ENCODE data around the gene TES. TPM values are rescaled to one million over a fixed set of nuclear protein-coding genes. Genes with fewer than 3 reads are reported as not detected.

Gene TES
- polyA plus RNA-seq, 3 donors = 74.4 to 77.8 (median 75.7) TPM

DNA sequence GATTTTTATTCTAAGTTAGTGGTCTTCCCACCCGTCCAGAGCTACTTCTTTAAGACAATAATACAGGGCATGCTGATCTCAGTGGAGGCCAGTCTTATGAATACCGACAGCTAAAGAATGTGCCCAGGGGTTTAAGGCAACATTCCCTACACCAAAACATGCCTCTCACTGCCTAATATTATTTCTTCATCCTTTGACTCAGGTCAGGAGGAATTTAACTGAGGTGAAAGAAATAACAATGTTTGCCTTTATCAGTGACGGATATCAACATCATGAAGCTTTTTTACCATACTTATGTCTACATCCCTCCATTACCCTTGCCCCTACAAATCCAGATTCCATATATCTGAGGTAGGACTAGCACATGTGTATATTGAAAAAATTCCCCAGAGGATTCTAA lies 33.3 kb upstream of the TES start:
- no peak for DNase-seq (ENCODE audit: extremely low read depth in 1 of 11, low read depth in 9 of 11, low spot score in 4 of 11)

DNA sequence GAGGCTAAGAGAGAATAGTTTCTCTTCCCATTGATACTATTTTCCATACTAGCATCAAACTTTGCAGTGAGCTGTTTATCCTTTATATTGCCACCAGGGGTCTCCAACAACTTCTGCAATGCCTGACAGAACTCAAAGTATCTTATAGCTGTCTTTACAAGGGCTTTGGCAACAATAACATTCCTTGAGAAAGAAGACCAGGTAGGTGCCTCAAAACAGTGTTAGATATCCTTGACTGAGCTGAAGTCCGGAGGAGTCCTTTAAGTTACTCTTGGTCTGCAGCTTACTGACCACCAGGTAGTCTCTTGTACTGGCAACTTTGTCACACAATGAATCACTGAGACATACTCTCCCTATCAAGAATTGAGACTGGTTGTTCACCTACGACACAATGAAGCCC lies 30.0 kb upstream of the TES start:
- DNase-seq (ENCODE audit: extremely low read depth in 1 of 11, low read depth in 9 of 11, low spot score in 4 of 11) = peak in 10 of 11 donors; percentile 16 to 37 (median 30)

- DNase-seq (ENCODE audit: extremely low read depth in 1 of 11, low read depth in 9 of 11, low spot score in 4 of 11) = no peak
Measured at GRCh38 chr7:116182023-116182422, 28.3 kb upstream of the TES start.

DNA sequence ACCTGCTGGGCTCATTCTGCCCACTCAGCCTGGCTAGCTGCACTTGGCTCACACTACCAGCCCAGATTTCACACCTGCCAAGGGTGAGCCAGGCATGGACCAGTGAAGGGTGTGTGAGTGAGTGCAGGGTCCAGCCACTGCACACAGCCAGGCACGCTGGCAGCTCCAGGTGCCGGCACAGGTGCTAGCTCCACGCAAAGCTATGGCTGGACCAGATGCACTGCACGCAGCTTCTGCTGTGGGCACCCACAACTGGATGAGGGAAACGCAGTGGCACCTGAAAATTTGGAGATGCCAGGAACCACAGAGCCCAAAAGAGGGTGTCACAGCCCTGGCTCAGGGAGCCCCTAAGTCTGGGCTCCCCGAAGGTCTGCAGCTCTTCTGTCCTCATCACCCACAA lies 24.9 kb upstream of the TES start:
- no peak for DNase-seq (ENCODE audit: extremely low read depth in 1 of 11, low read depth in 9 of 11, low spot score in 4 of 11)

GRCh38 chr7:116185956-116186355 lies 24.4 kb upstream of the TES start:
- DNase-seq (ENCODE audit: extremely low read depth in 1 of 11, low read depth in 9 of 11, low spot score in 4 of 11) = no peak

DNA sequence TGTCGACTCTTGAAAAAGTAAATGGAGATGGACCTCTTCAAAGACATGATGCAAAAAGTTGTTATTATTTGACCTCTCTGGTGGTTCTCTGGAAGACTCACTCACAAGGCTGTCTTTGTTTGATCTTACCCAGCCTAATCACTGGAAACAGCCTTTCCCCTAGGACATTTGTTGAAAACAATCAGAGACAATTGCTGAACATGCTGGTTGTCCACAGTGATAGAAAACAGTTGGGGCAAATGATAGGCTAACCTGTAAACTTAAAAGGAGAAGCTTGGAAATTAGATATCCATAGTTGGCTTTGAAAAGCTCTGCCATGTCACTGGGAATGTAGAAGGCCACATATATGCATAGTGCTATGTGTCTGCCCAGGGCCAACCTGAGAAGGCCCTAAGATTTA lies 22.9 kb upstream of the TES start:
- DNase-seq (ENCODE audit: extremely low read depth in 1 of 11, low read depth in 9 of 11, low spot score in 4 of 11) = no peak

- DNase-seq (ENCODE audit: extremely low read depth in 1 of 11, low read depth in 9 of 11, low spot score in 4 of 11) = no peak
Measured at GRCh38 chr7:116193329-116194087, 16.8 kb upstream of the TES start.

- no peak for DNase-seq (ENCODE audit: extremely low read depth in 1 of 11, low read depth in 9 of 11, low spot score in 4 of 11)
Measured at GRCh38 chr7:116194115-116194514, 16.2 kb upstream of the TES start.

DNA sequence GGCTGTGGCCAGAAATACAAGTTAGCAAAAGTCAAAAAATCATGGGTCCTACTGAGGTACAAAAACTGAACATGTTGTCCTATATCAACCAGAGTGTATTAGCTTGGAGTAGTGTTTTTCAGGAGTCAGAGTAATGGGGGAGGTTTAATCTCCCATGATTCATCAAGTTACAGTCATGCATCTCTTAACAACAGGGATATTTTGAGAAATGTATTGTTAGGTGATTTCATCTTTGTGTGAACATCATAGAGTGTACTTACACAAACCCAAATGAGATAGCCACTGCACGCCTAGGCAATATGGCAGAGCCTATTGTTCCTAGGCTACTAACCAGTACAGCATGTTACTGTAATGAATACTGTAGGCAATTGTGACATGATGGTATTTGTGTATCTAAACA lies 14.9 kb upstream of the TES start:
- DNase-seq (ENCODE audit: extremely low read depth in 1 of 11, low read depth in 9 of 11, low spot score in 4 of 11) = no peak

GRCh38 chr7:116196947-116197346 lies 13.4 kb upstream of the TES start:
- DNase-seq (ENCODE audit: extremely low read depth in 1 of 11, low read depth in 9 of 11, low spot score in 4 of 11) = no peak

- no peak for DNase-seq (ENCODE audit: extremely low read depth in 1 of 11, low read depth in 9 of 11, low spot score in 4 of 11)
Measured at GRCh38 chr7:116197360-116197759, 13.0 kb upstream of the TES start.

DNA sequence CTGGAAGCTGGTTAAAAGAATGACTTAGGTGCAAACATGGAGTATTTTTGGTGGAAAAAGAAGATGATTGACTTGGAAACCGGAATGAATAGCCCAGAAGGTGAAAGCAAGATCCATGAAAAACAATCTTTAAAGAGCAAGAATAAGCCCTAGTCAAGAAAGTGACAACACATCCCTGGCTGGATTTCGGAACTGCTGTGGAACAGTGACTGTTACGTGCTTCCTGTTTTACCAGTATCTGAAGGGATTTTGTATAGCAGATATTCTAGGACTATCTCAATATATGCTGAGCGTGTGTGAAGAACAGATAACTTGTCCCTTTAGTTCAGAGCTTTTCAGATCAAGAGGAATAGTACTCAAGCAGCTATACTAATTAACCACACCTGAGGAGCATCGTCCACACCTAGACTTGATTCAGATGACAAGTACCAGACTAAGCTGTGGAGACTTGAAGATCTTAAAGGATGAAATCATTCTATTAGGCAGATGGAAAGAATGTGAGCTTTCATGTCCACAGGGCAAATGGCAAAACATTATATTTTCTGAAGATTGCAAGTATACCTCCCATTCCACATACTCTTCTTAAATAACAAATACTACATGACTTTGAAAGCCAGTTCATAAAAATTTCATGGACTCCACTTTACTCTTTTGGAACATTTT lies 11.5 kb upstream of the TES start:
- no peak for DNase-seq (ENCODE audit: extremely low read depth in 1 of 11, low read depth in 9 of 11, low spot score in 4 of 11)

DNA sequence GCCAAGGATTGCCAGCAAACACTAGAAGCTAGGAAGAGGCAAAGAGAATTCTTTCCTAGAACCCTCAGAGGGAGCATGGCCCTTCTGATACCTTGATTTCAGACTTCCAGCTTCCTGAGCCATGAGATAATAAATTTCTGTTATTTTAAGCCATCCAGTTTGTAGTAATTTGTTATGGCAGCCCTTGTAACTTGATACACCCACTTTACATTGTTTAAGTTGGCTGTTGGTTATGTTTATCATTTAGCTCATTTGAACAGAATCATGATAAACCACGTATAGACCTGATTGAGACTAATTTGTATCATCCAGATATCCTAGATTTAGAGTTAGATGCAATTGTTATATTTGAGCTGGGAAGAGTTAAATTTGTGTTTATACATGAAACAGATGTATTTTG lies 9.4 kb upstream of the TES start:
- DNase-seq (ENCODE audit: extremely low read depth in 1 of 11, low read depth in 9 of 11, low spot score in 4 of 11) = no peak

- DNase-seq (ENCODE audit: extremely low read depth in 1 of 11, low read depth in 9 of 11, low spot score in 4 of 11) = no peak
Measured at GRCh38 chr7:116206141-116206540, 4.2 kb upstream of the TES start.

DNA sequence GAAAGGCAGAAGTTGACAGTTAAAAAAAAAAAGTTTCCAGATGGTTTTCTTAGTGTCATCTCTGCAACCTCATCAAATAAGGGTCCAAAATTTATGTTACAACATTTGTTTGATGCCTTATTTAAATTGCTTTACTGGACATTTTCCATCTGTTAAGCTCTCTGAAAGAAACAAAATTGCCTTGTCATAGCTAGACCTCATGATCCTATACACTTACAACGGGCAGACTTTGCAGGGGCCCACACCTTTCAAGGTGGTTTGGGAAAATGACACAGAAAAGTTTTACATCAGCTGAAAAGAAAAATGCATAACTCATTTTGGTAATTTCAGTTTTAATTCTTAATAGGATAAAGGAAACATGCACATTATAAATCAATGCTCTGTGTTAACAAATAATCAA lies 1.4 kb upstream of the TES start:
- no peak for DNase-seq (ENCODE audit: extremely low read depth in 1 of 11, low read depth in 9 of 11, low spot score in 4 of 11)

- DNase-seq (ENCODE audit: extremely low read depth in 1 of 11, low read depth in 9 of 11, low spot score in 4 of 11) = no peak
Measured at GRCh38 chr7:116209561-116210070, 723 bp upstream of the TES start.

DNA sequence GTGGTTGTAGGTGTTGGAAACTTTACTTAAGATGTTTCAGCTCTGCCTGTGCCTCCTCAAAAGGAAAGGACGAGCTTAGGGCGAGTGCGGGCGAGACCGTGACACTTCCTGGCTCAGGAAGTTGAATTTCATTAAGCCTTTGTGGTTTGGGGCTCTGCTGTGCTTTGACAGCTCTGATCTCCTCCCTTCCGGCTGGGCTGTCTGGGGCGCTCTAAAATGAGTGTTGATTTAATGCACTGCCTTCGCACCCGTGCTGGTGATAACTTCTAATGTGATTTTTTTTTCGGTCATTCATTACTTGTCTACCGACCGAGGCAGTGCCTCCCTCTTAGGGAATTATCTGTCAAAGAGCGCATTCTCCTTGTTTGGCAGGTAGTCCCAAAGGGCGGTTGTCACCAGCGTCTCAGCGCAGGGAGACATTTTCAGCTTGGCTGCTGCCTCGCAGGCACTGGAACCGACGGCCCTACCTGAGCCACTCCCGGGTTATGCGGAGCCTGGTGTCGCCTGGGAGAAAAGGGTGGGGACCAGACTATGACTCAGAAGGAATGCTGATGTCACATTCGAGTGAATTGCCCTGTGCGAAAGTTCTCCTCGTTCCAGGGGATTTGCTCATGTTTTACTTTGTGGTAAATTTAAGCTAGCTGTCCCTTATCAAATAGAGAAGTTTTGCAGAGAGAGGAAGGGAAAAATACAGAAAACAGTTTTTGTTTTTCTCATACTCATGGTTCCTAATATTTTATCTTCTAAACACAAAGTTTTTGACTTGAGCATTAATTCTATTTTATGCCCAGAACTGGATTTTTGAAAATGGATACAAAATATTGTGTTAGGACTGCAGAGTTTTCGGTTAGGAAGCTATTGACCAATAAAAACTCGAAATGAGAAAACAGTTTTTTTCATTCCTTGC lies 920 bp downstream of the TES start:
- peak in 8 of 11 donors; percentile 19 to 82 (median 66) for DNase-seq (ENCODE audit: extremely low read depth in 1 of 11, low read depth in 9 of 11, low spot score in 4 of 11)

GRCh38 chr7:116211913-116212596 lies 1.7 kb downstream of the TES start:
- DNase-seq (ENCODE audit: extremely low read depth in 1 of 11, low read depth in 9 of 11, low spot score in 4 of 11) = no peak

GRCh38 chr7:116212869-116213268 lies 2.5 kb downstream of the TES start:
- no peak for DNase-seq (ENCODE audit: extremely low read depth in 1 of 11, low read depth in 9 of 11, low spot score in 4 of 11)

Measured in renal cortex interstitium (tissue), 11 donors.